Fibroblast of mammary gland (primary cell): ENCODE measurements around the gene HOXB9.
A peak's percentile ranks its signal among the peaks of the same experiment; 100 is the strongest.

Experiments used
- DNase-seq: peaks from one replicate; pipeline ENCODE4 v3.0.0-alpha.2; 2010; ENCODE audit warnings: low read depth
- H3K4me3 ChIP-seq: 2 replicates; pipeline ENCODE4 v1.5.1; 2011; ENCODE audit warnings: low read depth, mild to moderate bottlenecking, low read length, moderate library complexity; ENCODE audit not compliant: control insufficient read depth
- CTCF ChIP-seq: conservative IDR thresholded peaks from 2 replicates; pipeline ENCODE4 v1.5.1; 2011; ENCODE audit warnings: low read depth, low read length, inconsistent platforms; ENCODE audit not compliant: control insufficient read depth, insufficient read depth

HOXB9 gene

DNA sequence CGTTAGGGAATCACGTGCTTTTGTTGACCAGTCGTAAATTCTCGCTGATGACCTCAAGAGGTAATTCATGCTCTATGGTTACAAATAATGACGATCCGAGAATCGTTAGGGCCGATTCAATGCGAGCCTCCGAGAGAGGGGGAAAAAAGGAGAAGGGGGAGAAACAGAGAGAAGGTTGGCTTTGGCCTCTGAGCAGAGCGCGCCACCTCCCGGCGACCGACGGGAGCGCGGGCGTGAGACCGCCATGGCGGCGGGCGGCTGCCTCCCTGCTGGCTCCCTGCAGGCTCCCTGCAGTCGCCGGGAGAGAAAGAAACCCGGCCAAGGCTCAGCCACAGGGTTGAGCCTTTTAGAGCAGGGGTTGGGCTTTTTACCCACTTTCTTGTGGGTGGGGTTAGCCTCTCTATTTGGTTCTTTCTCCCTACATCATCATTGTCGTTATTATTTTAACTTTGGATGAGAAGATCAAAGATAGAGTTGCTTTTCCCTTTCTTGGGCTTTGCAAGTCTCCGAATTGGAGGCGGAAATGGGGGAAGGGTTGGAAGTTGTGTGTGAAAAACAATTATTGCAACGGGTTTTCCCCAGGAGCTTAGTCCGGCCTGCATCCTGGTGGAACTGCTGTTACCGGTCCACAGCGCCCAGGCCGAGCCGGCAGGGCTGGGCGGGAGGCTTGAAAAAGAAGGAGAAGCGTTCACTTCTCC, 32.2 kb downstream of the HOXB9 start:
- DNase-seq: peak; percentile 90
- TF ChIP-seq CTCF: peak; percentile 76
- peak overlapping the region; percentile 46 for H3K4me3 ChIP-seq

DNA sequence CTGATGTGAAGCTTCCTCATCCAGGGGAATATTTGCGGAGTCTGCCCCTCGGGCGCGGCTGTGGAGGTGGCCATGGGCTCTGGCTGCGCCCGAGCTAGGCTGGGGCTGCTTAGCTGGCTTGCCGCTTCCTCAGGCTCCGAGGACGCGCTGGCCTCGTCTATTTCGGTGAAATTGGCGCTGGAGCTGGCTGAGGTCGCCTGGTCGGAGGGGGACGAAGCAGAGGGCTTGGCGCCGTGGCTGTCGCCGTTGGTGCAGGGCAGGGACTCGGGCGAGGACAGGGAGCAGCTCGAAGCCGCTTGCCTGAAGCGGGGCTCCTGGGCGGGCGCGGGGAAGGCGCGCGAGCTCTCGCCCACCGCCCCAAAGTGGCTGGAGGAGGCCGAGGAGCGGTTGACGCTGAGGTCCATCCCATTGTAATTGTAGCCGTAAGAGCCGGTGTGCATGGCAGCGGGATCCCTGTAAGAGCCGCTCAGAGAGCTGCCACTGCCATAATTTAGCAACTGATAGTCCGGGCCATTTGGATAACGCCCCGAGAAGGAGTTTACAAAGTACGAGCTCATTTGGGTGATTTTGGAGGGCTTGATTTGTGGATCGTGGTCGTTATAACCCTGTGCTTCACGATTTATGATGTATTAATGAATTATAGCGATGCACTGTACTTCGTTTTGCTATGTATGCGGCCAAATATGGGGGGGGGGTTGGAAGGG, 32.9 kb downstream of the HOXB9 start, which contains the start of gene HOXB5:
Gene HOXB5, minus strand, starts transcription at position 654 of the 704 bp plus-strand sequence. Its CDS starts 97 bp downstream, at position 557.
- peak within 1 kb of the TSS; percentile 46 for H3K4me3 ChIP-seq
- TF ChIP-seq CTCF: no peak
- DNase-seq: no peak

GRCh38 chr17:48592577-48592976, 33.6 kb downstream of the HOXB9 start:
- H3K4me3 ChIP-seq: peak overlapping the region; percentile 46

GRCh38 chr17:48592057-48592514, 34.1 kb downstream of the HOXB9 start:
- peak overlapping the region; percentile 46 for H3K4me3 ChIP-seq
- DNase-seq: no peak
- no peak for TF ChIP-seq CTCF

More at GRCh38 chr17:48592577-48592976, 33.6 kb downstream of the HOXB9 start:
- no peak for DNase-seq
- no peak for TF ChIP-seq CTCF

- DNase-seq: no peak
- TF ChIP-seq CTCF: no peak
- H3K4me3 ChIP-seq: peak overlapping the region; percentile 46
Measured at GRCh38 chr17:48591255-48592056, 34.7 kb downstream of the HOXB9 start.

- TF ChIP-seq CTCF: no peak
- no peak for DNase-seq
- H3K4me3 ChIP-seq: no peak overlapping the region
Measured at GRCh38 chr17:48590607-48591161, 35.5 kb downstream of the HOXB9 start.
